Fibroblast of skin of left biceps (primary cell): Measurements from ENCODE around the gene SQSTM1.
"Not testable (repeated sequence)": the region's sequence is repeated elsewhere in the genome, so short reads cannot be mapped to it uniquely, and the experiment has no call there.

Experiments
- DNase-seq, 2 experiments: peaks; one replicate each; pipeline ENCODE4 v3.0.0-alpha.2; 2013; ENCODE audit warnings: low read depth in 2 of 2

SQSTM1 gene

GRCh38 chr5:179820483-179821297 lies at the start of gene SQSTM1:
TSS of gene SQSTM1 (plus strand) at chr5:179820905. CDS start at chr5:179820937, 32 bp downstream.
- DNase-seq: peak in 1 of 2 experiments; percentile 38

GRCh38 chr5:179771311-179771895 lies 49.3 kb upstream of the SQSTM1 start:
- no peak for DNase-seq

GRCh38 chr5:179772351-179772750 lies 48.4 kb upstream of the SQSTM1 start:
- no peak for DNase-seq

GRCh38 chr5:179773686-179774040 lies 47.0 kb upstream of the SQSTM1 start:
- no peak for DNase-seq

- DNase-seq: no peak
Observed at GRCh38 chr5:179774442-179774841, 46.3 kb upstream of the SQSTM1 start.

- DNase-seq: no peak
Observed at GRCh38 chr5:179776411-179776938, 44.2 kb upstream of the SQSTM1 start.

- DNase-seq: no peak
Observed at GRCh38 chr5:179777456-179777855, 43.2 kb upstream of the SQSTM1 start.

GRCh38 chr5:179777909-179778308 lies 42.8 kb upstream of the SQSTM1 start:
- DNase-seq: no peak

- DNase-seq: no peak
Observed at GRCh38 chr5:179778591-179778990, 42.1 kb upstream of the SQSTM1 start.

- DNase-seq: no peak
Observed at GRCh38 chr5:179779826-179780225, 40.9 kb upstream of the SQSTM1 start.

- DNase-seq: no peak
Observed at GRCh38 chr5:179780362-179780761, 40.3 kb upstream of the SQSTM1 start.

- no peak for DNase-seq
Observed at GRCh38 chr5:179781846-179782245, 38.9 kb upstream of the SQSTM1 start.

GRCh38 chr5:179783128-179783527 lies 37.6 kb upstream of the SQSTM1 start:
- no peak for DNase-seq

GRCh38 chr5:179786861-179787260 lies 33.8 kb upstream of the SQSTM1 start:
- no peak for DNase-seq

- DNase-seq: no peak
Observed at GRCh38 chr5:179788193-179788854, 32.4 kb upstream of the SQSTM1 start.

GRCh38 chr5:179789278-179789677 lies 31.4 kb upstream of the SQSTM1 start:
- DNase-seq: not testable (repeated sequence)

- DNase-seq: no peak
Observed at GRCh38 chr5:179791881-179792611, 28.7 kb upstream of the SQSTM1 start.

- no peak for DNase-seq
Observed at GRCh38 chr5:179792612-179793467, 27.9 kb upstream of the SQSTM1 start.

- DNase-seq: peak in 1 of 2 experiments; percentile 5
Observed at GRCh38 chr5:179793468-179794139, 27.1 kb upstream of the SQSTM1 start, which contains the start of gene LTC4S. TSS of gene LTC4S (plus strand) at chr5:179793986. CDS start at chr5:179794081, 95 bp downstream.

GRCh38 chr5:179794171-179794570 lies 26.5 kb upstream of the SQSTM1 start:
- no peak for DNase-seq
